Measurements from ENCODE around the gene OSMR.

Gene OSMR

DNA sequence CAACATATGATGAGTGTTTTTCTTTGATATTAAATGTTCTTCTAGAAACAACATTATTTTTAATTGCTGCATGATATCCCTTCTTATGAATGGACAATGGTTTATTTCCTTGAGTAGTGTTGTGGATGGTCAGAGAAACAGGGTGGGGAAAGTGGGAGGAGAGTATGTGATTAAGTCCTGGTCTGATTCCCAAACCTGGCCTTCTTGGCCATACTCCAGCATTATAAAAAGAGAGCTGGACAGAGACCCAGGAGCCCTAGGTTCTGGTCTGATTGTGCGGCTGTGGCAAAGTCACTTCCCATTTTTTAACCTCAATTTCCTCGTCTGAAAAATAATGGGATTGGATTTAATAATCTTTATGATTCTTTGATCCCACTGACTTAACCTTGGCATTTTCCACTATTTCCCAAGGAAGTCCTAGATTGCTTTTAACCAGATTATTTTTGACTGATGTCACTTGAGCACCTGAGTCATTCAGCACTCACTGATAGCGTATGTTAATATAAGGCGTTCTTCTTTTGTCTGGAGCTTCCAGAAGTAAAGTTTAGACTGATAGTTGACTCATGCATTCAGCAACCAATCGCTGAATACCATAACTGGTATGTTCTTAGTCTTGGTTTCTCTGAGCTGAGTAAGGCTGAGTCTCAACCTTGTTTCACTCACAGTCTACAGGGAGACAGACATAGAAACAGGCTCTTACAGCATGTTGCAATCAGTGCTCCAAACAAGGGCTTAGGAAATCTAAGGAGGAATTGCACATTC lies 26.2 kb downstream of the OSMR start:
- DNase-seq: no peak

DNA sequence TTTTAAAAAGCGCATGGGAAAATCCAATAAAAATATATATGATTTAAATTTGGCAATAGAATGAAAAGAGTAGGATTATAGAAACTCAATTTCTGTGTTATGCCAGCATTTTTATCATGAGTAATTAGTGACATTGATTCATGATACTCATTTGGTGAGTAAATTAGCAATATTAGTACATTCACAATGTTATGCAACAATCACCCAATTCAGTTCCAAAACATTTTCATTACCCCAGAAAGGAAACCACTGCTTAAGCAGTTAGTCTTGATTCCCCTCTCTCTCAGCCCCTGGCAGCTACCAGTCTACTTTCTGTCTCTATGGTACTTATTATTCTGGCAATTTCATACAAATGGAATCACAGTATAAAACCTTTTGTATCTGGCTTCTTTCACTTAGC lies 27.0 kb downstream of the OSMR start:
- DNase-seq: no peak

DNA sequence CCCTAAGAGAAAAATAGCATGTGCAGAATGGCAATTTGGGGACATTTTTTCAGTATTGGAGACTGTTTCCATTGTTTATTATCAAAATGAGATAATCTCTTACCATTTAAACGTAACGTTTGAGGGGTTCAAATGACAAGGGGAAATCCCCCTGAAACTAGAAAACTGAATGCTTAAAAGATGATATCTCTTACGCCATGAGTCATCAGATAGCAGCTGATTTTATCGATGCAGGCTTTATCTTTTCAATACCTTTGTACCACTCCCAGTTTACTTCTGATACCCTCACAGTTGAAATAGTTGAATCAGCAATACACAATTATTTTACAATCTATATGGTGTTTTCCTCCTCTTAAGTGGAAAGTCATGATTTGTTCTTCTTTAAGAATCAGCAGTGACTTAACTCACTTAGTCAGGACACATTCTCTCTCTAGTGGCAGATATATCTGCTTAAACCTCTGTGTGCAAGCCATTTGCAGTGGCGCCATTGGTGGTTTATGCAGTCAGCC lies 29.2 kb downstream of the OSMR start:
- no peak for DNase-seq

DNA sequence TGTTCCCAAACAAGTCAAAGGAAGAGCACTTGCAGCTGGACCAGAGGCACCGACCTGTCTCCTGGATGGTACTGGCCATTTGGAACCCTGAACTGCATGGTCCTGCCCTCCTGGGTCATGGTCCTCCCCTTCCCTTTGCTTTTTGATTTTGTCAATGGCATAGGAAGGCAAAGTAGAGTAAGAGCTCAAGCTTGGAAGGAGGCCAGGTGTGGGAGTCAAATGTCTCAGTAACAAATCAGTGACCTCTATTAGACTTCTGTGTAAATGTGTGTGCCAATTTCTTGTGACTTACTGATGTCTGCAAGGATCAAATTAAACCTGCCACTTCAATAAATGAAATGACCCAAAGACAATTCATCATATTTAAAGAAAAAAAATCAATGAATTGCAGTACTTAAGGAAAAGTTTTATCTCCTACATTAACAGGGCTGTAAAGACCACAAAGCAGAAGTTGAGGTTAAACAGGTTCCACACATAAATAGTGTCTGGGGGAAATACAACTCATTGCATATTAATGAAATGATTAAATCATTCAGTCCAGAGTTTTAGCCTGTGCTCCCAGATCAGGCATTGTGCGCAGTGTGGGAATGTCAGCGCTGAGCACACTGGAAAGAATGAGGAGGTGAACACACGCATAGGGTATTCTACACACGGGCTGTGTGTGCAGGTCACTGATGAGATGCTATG lies 32.7 kb downstream of the OSMR start:
- DNase-seq: no peak

DNA sequence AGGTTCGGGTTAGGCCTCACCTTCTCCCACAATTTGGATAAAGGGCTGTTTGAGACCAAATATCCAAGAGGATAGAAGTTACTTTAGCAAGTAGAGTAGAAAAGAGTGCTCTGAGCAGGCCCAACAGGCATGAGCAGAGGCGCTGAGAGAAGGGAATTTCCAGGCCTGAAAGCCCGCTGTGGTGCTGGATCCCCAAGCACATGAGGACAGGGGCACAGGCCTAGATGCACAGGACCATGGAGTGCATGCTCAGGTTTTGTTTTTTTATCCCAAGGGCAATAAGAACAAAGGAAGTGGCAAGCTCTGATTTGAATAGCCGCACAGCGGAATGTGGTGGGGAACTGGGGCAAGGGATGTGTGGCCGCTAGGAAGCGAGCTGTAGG lies 33.3 kb downstream of the OSMR start:
- no peak for DNase-seq

DNA sequence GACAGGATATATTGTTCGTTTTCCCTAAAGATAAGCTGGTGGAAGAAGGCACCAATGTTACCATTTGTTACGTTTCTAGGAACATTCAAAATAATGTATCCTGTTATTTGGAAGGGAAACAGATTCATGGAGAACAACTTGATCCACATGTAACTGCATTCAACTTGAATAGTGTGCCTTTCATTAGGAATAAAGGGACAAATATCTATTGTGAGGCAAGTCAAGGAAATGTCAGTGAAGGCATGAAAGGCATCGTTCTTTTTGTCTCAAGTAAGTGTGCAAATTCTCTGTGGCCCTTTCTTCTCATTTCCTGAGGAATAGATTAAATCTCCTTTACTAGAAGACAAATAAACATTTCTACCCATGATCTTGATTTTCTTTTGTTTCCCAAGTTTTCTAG lies 38.0 kb downstream of the OSMR start:
- DNase-seq: no peak

DNA sequence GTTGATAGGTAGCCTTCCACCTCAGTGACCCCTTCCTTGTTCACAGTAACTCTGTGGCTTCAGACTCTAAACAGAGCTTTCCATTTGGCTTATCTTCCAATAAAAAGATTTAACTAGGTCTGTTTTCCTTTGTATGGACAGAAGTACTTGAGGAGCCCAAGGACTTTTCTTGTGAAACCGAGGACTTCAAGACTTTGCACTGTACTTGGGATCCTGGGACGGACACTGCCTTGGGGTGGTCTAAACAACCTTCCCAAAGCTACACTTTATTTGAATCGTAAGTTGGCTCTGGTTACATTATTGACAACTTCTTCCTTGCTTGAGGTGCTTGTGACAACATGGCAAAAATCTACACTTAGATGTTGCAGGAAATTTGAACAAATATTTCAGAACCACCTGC lies 39.4 kb downstream of the OSMR start:
- no peak for DNase-seq

DNA sequence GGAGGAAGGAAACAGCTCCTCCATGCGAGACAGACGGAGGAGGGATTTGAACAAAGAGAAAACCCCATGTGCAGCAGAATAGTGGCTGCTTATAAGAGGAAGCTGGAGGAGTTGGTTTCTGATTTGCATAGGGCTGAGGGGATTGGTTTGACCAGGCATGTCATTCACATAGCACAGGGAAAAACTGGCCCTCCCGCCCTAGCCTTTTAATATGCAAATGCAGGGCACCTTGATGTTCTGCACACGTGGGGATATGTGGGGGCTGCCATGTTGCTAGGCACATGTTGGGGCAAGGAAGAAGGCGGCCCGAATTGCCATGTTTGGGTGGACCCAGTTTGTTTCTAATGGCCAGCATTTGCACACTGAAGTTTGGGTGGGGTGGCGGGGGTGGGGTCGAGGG lies 42.2 kb downstream of the OSMR start:
- no peak for DNase-seq

DNA sequence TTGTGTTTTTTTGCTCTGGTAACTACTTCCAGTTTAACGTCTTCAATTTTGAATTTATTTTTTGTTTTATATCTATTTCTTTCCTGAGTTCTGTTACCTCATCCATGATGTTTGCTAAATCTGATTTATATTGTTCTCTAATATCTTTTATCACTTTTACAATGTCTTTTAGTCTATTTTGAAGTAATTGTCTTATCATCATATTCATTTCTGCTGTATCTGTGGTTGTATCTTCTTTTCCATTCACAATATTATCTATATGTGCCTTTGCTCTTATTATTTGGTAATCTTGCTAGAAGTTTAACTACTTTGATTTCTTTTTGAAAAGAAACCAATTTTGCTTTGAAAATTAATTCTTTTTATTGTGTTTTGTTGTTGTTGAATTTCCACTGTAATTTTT lies 43.6 kb downstream of the OSMR start:
- DNase-seq: no peak

DNA sequence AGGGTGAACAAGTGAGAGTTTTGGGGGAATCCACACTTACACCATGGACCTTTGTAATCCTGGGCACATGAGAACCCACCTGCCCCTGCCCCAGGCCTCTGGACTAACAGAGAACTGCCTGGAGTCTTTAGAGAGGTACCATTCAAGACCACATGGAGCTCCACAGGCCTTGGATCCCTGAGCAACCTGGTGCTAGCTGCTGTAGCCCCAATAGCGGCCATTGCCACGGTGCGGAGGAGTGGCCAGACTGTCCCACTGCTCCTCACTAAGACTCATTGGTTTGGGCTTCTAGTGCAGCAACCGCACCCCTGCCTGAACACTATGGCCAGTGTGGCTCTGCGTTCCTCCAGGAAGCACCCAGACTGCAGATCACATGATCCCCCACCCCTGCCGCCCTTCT lies 45.8 kb downstream of the OSMR start:
- no peak for DNase-seq

DNA sequence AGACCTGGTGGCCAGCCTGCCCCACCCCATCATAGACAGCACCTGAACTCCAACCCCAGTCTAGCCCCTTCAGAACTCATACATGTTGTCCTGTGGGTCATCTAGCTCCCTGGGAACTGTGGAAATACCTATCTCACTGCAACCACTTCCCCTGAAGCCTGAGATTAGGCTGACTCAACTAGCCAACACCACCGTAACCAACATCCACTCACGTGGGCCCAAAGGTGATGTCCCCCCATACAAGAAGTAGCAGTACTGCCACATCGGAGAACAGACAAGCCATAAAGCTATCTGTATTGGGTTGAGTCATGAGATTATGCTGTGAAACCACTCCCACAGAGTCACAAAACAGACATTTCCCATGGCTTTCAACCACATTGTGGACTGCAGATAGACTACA lies 46.6 kb downstream of the OSMR start:
- no peak for DNase-seq

DNA sequence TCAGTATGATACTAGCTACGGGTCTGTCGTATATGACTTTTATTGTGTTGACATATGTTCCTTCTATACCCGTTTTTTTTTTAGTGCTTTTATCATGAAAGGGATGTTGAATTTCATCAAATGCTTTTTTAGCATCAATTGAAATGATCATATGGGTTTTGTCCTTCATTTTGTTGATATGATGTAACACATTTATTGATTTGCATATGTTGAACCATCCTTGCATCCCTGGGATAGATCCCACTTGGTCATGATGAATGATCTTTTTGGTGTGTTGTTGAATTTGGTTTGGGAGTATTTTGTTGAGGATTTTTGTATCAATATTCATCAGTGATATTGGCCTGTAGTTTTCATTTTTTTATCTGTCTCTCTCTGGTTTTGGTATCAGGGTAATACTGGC lies 50.9 kb downstream of the OSMR start:
- DNase-seq: no peak

DNA sequence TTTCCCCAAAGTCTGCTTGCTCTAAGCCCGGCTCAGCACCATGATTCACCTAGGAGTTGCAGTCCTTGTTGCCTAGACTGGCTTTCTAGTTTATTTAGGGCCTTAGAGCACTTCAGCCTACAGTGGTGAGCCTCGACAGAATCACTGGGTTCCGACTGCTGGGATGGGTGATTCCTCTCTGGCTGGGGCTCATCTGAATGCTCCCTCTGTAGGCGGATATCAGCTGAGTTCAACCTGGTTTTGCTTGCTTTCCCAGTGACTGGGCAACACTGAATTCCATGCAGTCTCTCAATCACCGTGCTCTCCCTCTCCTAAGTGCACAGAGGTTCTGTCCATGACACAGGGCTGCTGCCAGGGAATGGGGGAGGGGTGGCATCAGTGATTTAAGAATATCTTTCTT lies 54.1 kb downstream of the OSMR start:
- no peak for DNase-seq

DNA sequence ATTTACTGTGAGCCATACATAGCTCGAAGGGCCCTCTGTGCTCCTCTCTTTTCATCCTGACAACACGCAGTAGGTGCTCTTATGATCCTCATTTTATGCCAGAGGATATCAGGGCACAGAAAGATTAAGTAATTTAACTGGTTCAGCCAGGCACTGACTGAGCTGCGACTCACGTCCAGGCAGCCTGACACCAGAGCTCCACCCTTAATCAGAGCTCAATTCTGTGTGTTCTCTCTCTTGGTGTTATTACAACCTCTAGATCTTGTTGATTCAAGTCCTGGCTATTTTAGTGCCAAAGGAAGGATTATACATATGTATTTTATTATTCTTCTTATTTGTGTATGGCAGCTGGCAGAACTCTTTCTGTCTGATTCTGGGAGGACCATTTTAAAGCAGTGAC lies 59.7 kb downstream of the OSMR start:
- DNase-seq: no peak

DNA sequence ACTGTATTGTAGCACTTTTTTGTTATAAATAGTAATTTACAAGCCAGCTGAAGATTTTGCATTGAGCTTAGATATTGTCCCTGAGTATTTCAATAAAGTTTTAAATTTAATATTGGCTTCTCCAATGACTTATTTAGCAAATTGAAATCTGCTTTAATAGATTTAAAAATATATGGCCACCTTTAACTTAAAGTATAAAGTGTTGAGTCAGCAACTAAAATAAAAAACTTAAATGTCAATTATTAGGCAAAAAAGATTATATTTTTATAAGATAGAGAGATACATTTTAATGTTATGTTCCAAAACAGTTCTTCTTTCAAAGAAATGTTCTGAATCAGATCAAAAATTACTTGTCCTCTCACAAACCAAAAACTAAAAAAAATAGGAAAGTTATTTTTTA lies 60.7 kb downstream of the OSMR start:
- DNase-seq: no peak

DNA sequence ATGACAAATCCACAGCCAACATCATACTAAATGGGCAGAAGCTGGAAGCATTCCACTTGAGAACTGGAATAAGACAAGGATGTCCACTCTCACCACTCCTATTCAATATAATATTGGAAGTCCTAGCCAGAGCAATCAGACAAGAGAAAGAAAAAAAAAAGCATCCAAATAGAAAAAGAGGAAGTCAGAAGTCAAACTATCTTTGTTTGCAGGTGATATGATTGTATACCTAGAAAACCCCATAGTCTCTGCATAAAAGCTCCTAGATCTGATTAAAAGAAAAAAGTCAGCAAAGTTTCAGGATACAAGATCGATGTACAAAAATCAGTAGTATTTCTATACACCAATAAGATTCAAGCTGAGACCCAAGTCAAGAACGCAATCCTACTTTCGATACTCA lies 66.1 kb downstream of the OSMR start:
- no peak for DNase-seq

DNA sequence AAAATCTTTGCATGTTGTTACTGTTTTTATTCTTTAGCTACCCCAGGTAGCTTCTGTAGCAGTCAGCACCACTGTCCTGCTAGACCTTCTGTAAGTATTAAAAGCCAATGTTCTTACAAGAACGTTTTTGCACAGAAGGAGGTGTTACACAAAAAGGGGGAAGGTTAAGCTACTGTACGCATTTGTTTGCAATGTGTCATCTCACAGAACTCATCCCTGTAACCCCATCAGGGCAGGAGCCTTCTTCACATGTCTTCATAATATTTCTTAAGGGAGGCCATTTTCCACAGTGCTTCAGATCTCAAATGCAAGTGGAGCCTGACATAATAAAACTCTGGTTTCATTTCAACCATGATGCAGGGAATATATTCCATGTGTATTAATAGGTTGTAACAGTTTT lies 67.9 kb downstream of the OSMR start:
- no peak for DNase-seq

DNA sequence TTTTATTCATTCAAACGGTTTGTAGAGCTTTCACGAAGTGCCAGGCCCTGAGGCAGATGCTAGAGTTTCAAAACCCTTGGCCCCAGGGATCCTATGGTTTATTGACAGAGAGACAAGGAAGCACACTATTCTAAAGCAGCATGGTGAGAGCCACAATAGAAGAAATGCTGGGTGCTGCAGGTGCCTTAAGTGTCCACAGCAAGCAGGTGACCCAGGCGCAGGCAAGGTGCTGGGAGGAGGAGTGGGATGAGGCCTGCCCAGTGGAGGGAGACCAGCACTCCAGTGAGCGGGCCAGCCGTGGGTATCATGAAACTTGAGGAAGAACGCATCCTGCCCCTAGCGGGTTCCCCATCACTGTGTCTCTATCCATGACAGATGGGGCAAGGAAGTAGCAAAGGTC lies 71.0 kb downstream of the OSMR start:
- no peak for DNase-seq

DNA sequence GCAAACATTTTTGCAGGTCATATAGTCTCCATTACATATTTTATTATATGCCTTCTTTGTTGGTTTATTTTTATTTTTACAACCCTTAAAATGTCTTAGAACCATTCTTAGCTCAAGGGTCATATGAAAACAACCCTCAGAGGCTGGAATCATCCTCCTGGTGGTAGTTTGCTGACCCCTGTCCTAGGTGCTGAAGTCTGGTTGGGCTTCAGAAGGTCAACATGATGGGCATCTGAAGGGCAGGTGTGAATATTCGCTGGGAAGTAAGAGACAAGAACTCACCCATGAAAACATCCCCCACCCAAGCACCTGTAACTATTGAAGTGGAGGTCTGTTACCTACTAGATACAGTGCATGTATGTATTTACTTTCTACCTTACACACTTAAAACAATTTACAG lies 75.4 kb downstream of the OSMR start:
- DNase-seq: no peak

DNA sequence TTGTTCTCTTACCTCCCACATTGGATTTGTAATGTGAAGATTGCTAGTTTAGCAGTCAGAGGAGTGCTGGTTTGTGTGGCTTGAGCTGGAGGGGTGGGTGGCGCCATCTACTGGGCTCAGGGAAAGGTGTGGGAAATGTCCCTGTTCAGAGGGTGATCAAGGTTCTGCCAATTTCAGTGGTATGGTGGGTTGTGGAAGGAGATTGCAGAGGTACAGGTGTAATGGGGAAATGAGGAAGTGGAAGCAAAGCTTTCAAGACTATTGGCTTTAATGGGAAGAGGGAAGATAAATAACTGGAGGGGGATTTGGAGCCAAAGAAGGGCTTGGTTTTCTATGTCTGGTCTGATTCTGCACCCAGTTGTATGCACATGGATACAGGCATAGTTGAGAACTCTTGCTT lies 76.4 kb downstream of the OSMR start:
- DNase-seq: peak; percentile 40

DNA sequence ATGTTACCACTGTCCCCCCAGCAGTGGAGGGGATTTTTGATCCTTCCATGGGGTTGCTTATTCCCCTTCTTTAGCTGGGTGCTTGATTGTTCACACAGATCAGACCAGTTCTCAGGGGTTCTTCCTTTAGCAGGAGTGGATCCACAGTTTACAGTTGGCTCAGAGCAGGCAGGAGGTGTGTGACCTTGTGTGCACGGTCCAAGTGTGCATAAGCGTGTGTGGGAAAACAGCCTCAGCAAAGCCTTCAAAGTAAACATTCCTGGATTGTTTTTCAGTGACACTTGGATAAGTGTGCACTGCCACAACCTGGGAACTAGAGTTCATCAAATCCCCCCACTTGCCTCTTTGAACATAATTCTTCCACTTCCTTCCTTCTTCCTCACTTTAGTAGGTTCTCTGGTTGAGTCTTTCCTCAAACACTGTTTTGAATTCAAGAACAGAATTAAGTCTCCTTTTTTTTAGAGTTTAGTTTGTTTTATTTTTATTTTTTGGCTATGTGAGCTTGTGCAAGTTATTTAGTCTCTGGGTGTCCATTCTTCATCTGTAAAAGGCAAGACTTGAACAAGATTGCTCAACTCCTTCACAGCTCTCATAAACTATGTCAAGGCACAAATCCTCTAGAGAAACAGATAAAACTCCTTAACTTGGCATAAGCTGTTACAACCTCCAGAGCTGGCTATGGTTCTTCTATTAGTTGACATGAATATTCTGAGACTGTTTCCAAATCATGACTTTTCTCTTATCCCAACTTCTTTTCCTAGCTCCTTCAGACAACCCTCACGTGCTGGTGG lies 78.0 kb downstream of the OSMR start:
- no peak for DNase-seq

DNA sequence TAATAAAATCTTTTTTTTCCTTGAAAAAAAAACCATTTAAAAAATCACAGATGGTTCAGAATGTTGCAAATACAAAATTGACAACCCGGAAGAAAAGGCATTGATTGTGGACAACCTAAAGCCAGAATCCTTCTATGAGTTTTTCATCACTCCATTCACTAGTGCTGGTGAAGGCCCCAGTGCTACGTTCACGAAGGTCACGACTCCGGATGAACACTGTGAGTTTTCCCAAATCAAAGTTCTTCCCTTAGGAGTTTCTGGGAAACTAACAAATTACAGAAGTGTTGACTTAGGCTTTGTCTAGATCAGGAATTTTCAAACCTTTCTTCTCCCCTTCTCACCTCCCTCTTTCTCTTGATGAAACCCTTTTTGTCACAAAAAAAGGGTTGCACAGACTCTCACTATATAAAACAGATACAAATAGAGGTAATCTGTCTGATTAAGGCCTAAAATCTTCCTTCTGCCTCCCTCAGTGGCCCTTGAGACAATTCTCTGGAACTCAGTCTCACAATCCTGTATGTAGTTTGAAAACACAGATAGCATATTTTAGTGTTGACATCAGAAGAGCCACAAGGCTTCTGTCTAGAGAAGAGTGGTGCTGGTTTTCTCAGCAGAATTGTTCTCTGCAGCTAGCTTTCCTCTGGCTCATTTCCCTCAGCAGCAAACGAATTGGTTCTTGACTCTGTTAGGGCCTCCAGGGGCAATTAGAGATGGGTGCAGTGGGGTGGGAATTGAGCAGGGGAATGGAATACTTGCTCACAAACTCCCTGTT lies 79.5 kb downstream of the OSMR start:
- DNase-seq: no peak

DNA sequence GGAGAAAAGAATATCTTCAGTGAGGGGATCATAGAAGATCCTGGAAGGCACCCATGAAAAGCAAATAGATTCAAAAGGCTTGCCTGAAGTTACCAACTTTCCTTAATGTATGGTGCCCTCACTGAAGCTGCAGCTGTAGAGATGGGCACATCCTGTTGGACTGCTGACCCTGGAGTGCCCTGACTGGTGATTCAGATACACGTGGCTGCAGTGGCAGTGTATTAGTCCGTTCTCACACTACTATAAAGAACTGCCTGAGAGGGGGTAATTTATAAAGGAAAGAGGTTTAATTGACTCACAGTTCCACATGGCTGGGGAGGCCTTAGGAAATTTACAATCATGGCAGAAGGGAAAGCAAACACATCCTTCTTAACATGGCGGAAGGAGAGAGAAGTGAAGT lies 80.3 kb downstream of the OSMR start:
- no peak for DNase-seq
